HepG2 (cell line): ENCODE data around the gene TEX19.

Source experiments
- CTCF ChIP-seq: sonication (generic); formaldehyde crosslinking; IDR thresholded peaks from 2 replicates; pipeline ENCODE4 v1.5.0; 2020; ENCODE audit warnings: mild to moderate bottlenecking, missing genetic modification reagents, moderate library complexity
- KDM1A ChIP-seq: IDR thresholded peaks from 2 replicates; pipeline ENCODE4 v1.6.1; 2016; ENCODE audit warnings: missing compliant biosample characterization
- XBP1 ChIP-seq: sonication (generic); formaldehyde crosslinking; IDR thresholded peaks from 2 replicates; pipeline ENCODE4 v1.5.0; 2020; ENCODE audit warnings: missing genetic modification reagents

GRCh38 chr17:82408938-82409318 is 49.9 kb downstream of the TEX19 start:
- TF ChIP-seq CTCF (no peak), XBP1 (no peak), KDM1A (CRISPR knock-in tag) (no peak)
